Measurements from ENCODE around the gene KPNA5.

DNA sequence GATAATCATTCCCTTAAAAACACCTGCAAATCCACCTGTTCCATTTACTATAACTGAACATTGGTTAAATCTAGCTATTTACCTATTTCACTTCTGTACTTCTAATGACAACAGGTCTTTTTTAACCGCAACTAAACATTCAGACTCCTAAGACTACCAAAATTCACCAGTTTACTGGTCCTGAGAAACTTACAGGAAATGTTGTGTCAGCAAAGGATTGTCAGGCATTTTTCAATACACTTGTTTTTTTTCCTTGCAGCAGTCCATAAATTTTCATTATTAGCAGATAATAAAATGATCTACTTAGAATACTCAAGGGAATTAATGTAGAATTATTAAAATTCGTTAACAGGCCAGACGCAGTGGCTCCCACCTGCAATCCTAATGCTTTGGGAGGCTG is 17.7 kb upstream of the KPNA5 start:
- TF ChIP-seq EZH2 (IDR thresholded peaks at IDR 0.05; ENCODE audit: borderline replicate concordance, low read length) (no peak), CTCF (conservative IDR thresholded peaks at IDR 0.05 in 1 of 2, IDR thresholded peaks at IDR 0.05 in 1 of 2; ENCODE audit: extremely low read depth in 1 of 2, insufficient read depth in 1 of 2, low read depth in 1 of 2, low read length in 2 of 2) (no peak)
